HG02798 (cell line): ENCODE measurements around the gene MYO5A.
"Not testable (repeated sequence)": the region's sequence is repeated elsewhere in the genome, so short reads cannot be mapped to it uniquely, and the experiment has no call there.

Experiments
- ATAC-seq: cut with Tn5 transposase; IDR thresholded peaks from one replicate; pipeline ENCODE4 v1.9.1; 2021; ENCODE audit warnings: mild to moderate bottlenecking; ENCODE audit not compliant: unreplicated experiment, poor library complexity

MYO5A gene

GRCh38 chr15:52466716-52467115 lies 62.0 kb downstream of the MYO5A start:
- no peak for ATAC-seq

GRCh38 chr15:52466134-52466701 lies 62.5 kb downstream of the MYO5A start:
- peak; percentile 95 for ATAC-seq

DNA sequence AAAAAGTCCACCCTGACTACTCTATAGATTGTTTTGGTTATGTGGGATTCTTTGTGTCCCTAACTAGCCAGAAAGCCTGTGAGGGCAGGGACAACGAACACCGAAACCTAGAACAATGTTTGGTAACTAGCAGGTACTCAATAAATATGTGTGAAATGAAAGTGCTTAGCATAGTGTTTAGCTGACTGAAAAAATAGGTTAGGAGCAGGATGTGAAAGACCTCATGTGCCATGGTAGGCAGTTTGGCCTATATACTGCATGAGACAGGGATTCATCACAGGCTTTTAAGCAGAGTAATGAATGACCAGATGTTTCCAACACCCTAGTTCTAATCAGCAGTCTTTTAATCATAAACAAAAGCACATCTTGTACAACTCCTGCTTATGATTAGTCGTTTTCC lies 64.2 kb downstream of the MYO5A start:
- peak; percentile 56 for ATAC-seq

GRCh38 chr15:52464040-52464439 lies 64.6 kb downstream of the MYO5A start:
- ATAC-seq: no peak

GRCh38 chr15:52463638-52464037 lies 65.0 kb downstream of the MYO5A start:
- ATAC-seq: no peak

DNA sequence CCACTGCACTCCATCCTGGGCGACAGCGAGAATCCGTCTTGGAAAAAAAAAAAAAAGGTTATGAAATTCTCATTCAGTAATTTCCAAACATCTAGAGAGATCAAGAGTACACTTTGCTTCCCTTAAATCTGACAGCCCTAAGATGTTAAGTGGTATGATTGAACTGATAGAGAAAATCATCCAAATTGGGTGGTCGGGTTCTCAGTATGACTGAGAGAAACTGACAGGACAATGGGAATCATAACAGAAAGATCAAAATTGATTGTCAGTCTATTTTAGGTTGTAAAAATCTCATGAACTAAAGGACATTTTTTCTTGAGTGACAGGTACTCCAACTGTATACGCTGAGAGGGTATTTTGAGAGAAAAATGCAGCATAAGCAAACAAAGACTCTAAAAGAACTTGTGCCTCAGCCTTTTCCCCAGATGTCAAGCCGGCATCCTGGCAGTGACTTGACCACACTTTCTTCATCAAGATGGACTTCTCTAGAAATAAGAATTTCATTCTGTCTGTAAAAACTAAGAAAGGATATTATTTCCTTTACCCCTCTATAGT lies 65.8 kb downstream of the MYO5A start:
- ATAC-seq: no peak

- not testable (repeated sequence) for ATAC-seq
Measured at GRCh38 chr15:52459701-52460100, 69.0 kb downstream of the MYO5A start.

- not testable (repeated sequence) for ATAC-seq
Measured at GRCh38 chr15:52459265-52459664, 69.4 kb downstream of the MYO5A start.

- no peak for ATAC-seq
Measured at GRCh38 chr15:52448011-52448890, 80.4 kb downstream of the MYO5A start.

- no peak for ATAC-seq
Measured at GRCh38 chr15:52445954-52446353, 82.7 kb downstream of the MYO5A start.

DNA sequence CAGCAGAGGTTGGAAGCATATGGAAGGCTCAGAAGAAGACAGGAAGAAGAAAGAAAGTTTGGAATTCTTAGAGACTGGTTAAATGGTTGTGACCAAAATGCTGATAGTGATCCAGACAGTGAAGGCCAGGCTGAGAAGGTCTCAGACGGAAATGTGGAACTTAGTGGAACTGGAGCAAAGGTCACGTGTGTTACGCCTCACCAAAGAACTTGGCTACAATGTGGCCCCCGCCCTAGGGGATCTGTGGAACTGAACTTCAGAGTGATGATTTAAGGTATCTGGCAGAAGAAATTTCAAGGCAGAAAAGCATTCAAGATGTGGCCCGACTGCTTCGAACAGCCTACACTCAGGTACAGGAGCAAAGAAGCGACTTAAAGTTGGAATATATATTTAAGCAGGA lies 83.1 kb downstream of the MYO5A start:
- no peak for ATAC-seq

GRCh38 chr15:52443205-52443604 lies 85.5 kb downstream of the MYO5A start:
- not testable (repeated sequence) for ATAC-seq

DNA sequence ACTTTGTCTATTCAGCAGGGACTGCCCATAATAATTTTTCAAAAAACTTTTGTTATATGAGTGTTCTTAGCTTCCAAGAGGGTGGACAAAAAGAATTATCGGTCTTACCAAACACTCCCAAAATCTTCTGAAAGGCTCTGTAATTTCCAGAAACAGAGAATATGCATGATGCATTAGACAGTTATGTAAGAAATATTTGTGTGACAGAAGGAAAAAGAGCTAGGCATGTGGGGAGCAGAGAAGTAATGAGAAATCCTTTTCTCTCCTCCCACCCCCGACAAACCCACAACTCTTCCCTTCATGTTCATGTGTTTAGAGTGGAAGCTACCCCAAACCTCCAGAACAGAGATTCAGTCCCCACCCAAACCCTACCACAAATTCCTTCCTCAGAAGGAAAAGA lies 86.8 kb downstream of the MYO5A start:
- ATAC-seq: no peak

- no peak for ATAC-seq
Measured at GRCh38 chr15:52440946-52441345, 87.7 kb downstream of the MYO5A start.

DNA sequence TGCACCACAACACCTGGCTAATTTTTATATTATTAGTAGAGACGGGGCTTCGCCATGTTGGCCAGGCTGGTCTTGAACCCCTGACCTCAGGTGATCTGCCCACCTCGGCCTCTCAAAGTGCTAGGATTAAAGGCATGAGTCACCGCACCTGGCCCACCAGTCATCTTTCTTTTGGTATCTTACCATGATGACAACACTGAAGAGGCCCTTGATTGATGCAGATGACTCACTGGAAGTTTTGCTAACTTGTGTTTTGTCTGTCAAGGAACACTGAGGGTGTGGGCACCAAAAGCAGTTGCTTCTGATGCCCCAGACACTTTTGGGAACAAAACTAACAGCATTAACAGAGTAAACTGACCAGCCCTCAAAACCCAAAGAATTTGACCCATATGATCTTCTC lies 88.3 kb downstream of the MYO5A start:
- ATAC-seq: no peak

DNA sequence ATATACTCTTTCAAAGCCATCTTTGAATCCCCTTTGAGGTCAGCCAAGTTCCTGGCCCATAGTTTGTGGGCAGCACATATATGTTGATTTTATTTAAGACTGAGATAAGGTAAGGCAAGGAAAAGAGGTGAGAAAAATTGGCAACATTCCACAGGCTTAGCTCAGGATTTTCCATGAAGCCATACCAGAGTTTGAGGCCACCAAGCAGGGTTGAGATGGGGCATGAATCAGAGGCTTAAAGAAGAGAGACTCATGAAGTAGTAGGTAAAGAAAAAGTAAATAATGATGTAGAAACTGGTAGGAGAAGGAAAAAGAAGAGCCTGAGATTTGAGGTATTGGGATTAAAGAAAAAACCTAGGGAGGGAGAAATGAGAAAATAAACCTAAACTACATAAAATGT lies 89.2 kb downstream of the MYO5A start:
- no peak for ATAC-seq

GRCh38 chr15:52439042-52439441 lies 89.6 kb downstream of the MYO5A start:
- ATAC-seq: not testable (repeated sequence)

- ATAC-seq: no peak
Measured at GRCh38 chr15:52438047-52438446, 90.6 kb downstream of the MYO5A start.

DNA sequence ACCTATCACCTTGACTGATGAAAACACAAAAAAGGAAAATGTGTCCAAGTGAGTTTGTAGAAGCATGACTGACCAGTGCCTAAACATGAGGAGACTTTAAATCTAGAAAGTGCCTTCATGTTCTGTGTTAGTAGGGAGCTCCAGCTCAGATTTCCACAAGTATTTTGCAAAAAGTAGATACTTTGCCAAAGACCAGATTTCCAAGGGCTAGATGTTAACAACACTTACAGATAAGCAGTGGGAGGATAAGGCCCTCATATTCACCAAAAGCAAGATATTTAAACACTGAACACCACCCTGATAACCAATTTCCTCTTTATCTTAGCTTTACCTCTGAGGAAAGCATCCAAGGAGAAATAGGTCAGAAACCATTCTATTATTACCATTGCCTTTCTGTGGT lies 91.0 kb downstream of the MYO5A start:
- no peak for ATAC-seq

- no peak for ATAC-seq
Measured at GRCh38 chr15:52436981-52437380, 91.7 kb downstream of the MYO5A start.

- no peak for ATAC-seq
Measured at GRCh38 chr15:52434885-52435284, 93.8 kb downstream of the MYO5A start.

DNA sequence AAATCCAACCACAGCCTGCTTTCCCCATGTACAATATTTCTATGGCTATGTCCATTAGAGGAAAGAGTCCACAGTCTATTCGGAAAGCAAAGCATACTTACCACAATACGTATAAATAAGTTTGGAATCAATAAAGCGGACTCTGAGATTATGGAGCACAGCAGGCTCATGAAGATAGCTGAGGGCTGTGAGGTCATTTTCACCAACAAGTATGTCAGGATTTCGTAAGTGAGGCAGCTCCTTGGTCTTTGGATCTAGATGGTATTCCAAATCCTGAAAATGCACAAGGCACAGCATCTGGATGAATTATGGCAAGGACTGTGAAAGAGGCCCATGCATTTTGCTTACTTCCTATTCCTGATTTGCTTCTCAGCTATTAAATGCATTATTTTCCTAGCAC lies 100.4 kb downstream of the MYO5A start:
- no peak for ATAC-seq
